Measurements from ENCODE around the gene TRIAP1. TPM values are rescaled to one million over a fixed set of nuclear protein-coding genes. Genes with fewer than 3 reads are reported as not detected.

TRIAP1 gene
- polyA plus RNA-seq, 12 donors: 16.8 to 43.3 (median 35.4) TPM; not detected in 1

- DNase-seq: peak; percentile 96
These were observed 8.3 kb downstream of the TRIAP1 start, which contains the start of gene COX6A1 for GRCh38 chr12:120437735-120438494. COX6A1 (plus strand) TSS chr12:120438113; CDS start chr12:120438127, 14 bp downstream.

- DNase-seq: no peak
These were observed 13.2 kb downstream of the TRIAP1 start for GRCh38 chr12:120432772-120433525.

- no peak for DNase-seq
These were observed 16.8 kb downstream of the TRIAP1 start for GRCh38 chr12:120429368-120429767.

GRCh38 chr12:120428597-120429229 lies 17.5 kb downstream of the TRIAP1 start:
- no peak for DNase-seq

GRCh38 chr12:120425797-120426196 lies 20.4 kb downstream of the TRIAP1 start:
- DNase-seq: no peak

GRCh38 chr12:120422892-120423456 lies 23.2 kb downstream of the TRIAP1 start:
- DNase-seq: no peak

- no peak for DNase-seq
These were observed 24.5 kb downstream of the TRIAP1 start for GRCh38 chr12:120421701-120422100.

- no peak for DNase-seq
These were observed 28.1 kb downstream of the TRIAP1 start for GRCh38 chr12:120417917-120418580.

- no peak for DNase-seq
These were observed 29.5 kb downstream of the TRIAP1 start for GRCh38 chr12:120416490-120417216.

GRCh38 chr12:120413901-120414695 lies 32.1 kb downstream of the TRIAP1 start:
- no peak for DNase-seq

GRCh38 chr12:120412421-120412820 lies 33.8 kb downstream of the TRIAP1 start:
- DNase-seq: no peak

- DNase-seq: no peak
These were observed 37.4 kb downstream of the TRIAP1 start for GRCh38 chr12:120408771-120409170.

GRCh38 chr12:120406553-120406952 lies 39.6 kb downstream of the TRIAP1 start:
- DNase-seq: no peak

GRCh38 chr12:120406069-120406468 lies 40.1 kb downstream of the TRIAP1 start:
- no peak for DNase-seq

- no peak for DNase-seq
These were observed 41.9 kb downstream of the TRIAP1 start for GRCh38 chr12:120404271-120404670.

GRCh38 chr12:120403869-120404268 lies 42.3 kb downstream of the TRIAP1 start:
- no peak for DNase-seq

- no peak for DNase-seq
These were observed 44.0 kb downstream of the TRIAP1 start for GRCh38 chr12:120402217-120402616.

- no peak for DNase-seq
These were observed 46.7 kb downstream of the TRIAP1 start for GRCh38 chr12:120399531-120399930.

GRCh38 chr12:120397824-120398540 lies 48.2 kb downstream of the TRIAP1 start:
- no peak for DNase-seq
